AG09319 (cell line): ENCODE data around the gene SRSF7.

ENCODE experiments used
- DNase-seq: peaks from one replicate; pipeline ENCODE4 v3.0.0-alpha.2; 2010; ENCODE audit warnings: low read depth; ENCODE audit errors: extremely low read depth
- CTCF ChIP-seq: IDR thresholded peaks from 2 replicates; pipeline ENCODE4 v1.5.1; 2011; ENCODE audit warnings: low read depth, mild to moderate bottlenecking, inconsistent platforms, low read length, moderate library complexity

Gene SRSF7

DNA sequence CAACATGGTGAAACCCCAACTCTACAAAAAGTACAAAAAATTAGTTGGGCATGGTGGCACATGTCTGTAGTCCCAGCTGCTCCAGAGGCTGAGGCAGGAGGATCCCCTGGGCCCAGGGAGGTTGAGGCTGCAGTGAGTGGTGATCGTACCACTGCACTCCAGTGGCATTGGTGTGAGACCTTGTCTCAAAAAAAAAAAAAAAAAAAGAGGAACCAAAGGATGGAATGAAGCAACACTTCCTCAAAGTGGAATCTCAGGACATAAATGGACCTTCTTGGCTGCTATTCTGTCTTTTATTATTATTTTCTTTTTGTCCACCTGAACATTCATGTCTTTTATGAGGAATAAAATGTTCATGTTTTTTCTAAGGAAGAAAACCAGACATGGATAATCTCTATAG lies 40.6 kb upstream of the SRSF7 start:
- TF ChIP-seq CTCF: no peak
- no peak for DNase-seq

DNA sequence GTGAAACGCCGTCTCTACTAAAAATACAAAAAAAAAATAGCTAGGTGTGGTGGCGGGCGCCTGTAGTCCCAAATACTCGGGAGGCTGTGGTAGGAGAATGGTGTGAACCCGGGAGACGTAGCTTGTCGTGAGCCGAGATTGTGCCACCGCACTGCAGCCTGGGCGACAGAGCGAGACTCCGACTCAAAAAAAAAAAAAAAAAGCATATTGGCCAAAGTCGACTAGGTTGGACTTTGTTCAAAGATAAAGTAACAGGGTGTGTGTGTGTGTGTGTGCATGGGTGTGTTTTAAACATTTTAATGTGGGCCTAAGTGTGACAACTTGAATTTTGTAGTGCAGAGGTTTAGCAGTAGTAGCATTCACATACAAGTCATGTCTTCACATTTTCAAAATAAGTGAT lies 38.5 kb upstream of the SRSF7 start:
- DNase-seq: no peak
- TF ChIP-seq CTCF: no peak

DNA sequence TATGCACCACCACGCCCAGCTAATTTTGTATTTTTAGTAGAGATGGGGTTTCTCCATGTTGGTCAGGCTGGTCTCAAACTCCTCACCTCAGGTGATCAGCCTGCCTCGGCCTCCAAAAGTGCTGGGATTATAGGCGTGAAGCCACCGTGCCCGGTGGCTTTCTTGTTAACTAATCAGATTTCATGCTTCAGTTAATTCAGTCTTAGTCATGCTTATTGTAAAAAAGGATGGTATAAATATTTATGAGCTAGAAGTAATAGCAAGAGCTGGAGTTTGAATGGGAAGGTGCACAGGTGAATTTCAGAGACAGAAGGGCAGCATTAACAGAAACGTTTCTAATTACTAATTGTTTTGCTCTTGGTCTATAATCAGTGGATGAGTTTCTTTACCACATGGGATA lies 37.1 kb upstream of the SRSF7 start:
- no peak for DNase-seq
- TF ChIP-seq CTCF: no peak

- no peak for TF ChIP-seq CTCF
- DNase-seq: no peak
These were observed 32.4 kb upstream of the SRSF7 start for GRCh38 chr2:38783586-38783985.

GRCh38 chr2:38778687-38779082 lies 27.5 kb upstream of the SRSF7 start:
- DNase-seq: no peak
- TF ChIP-seq CTCF: no peak

DNA sequence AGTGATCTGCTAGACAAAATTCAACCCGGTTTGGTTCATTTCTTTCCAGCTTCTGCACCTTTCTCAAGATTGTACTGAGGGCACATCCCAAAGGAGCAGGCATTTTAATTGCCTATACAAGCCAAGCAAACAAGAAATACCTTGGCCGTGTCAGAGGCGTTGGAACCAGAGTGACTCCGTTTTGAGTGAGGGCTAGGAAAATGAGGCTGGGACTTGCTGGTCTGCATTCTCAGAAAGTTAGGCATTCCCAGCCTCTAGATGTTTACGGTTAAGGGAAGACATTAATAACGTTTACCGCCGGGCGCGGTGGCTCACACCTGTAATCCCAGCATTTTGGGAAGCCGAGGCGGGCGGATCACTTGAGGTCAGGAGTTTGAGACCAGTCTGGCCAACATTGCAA lies 25.4 kb upstream of the SRSF7 start:
- DNase-seq: no peak
- TF ChIP-seq CTCF: no peak

DNA sequence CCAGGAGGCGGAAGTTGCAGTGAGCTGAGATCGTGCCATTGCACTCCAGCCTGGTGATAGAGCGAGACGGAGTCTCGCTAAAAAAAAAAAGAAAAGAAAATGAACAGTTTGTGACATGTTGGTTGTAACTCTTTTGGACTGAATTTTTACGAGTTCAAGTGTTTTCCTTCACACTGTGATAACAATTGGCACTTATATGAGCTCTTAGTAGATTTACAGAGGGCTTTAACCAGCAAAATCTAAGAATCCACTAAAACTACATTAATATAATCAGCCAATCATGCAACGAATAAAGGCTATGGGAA lies 24.7 kb upstream of the SRSF7 start:
- DNase-seq: no peak
- TF ChIP-seq CTCF: no peak
